ENCODE measurements around the gene OXNAD1. TPM values are rescaled to one million over a fixed set of nuclear protein-coding genes. Genes with fewer than 3 reads are reported as not detected.
A peak's percentile ranks its signal among the peaks of the same experiment; 100 is the strongest.

The OXNAD1 gene
- total RNA-seq, 1 donor from 2014 or later = 20.2 TPM

- Histone ChIP-seq H3K9me3 (replicated peaks) (peaks cover 25% of the 10 kb centered on the region), H3K4me1 (peaks cover 70% of the 10 kb centered on the region), H3K4me3 (no peak overlapping the region), H3K27me3 (ENCODE audit: low read depth) (no peaks in the 10 kb centered on the region), H3K36me3 (peaks cover 46% of the 10 kb centered on the region), H3K27ac (replicated peaks) (no peak overlapping the region)
- TF ChIP-seq CTCF (IDR thresholded peaks at IDR 0.05; ENCODE audit: borderline replicate concordance) = no peak
- intact Hi-C loops (cut with micrococcal nuclease) = no loop called here
- DNase-seq = no peak
Measured at GRCh38 chr3:16335772-16336645, 71.0 kb downstream of the OXNAD1 start.

GRCh38 chr3:16336825-16337224 lies 71.8 kb downstream of the OXNAD1 start:
- no peaks in the 10 kb centered on the region for H3K27me3 ChIP-seq (ENCODE audit: low read depth)
- peaks cover 39% of the 10 kb centered on the region for H3K36me3 ChIP-seq
- TF ChIP-seq CTCF (IDR thresholded peaks at IDR 0.05; ENCODE audit: borderline replicate concordance) = no peak
- intact Hi-C loops (cut with micrococcal nuclease) = no loop called here
- peak overlapping the region; percentile 43 for H3K27ac ChIP-seq (replicated peaks)
- H3K4me3 ChIP-seq = no peak overlapping the region
- no peak for DNase-seq
- peaks cover 18% of the 10 kb centered on the region for H3K9me3 ChIP-seq (replicated peaks)
- peaks cover 77% of the 10 kb centered on the region for H3K4me1 ChIP-seq

- peaks cover 12% of the 10 kb centered on the region for H3K9me3 ChIP-seq (replicated peaks)
- no peak overlapping the region for H3K4me3 ChIP-seq
- intact Hi-C loops (cut with micrococcal nuclease) = no loop called here
- H3K27ac ChIP-seq (replicated peaks) = peak overlapping the region; percentile 43
- no peak for DNase-seq
- peaks cover 68% of the 10 kb centered on the region for H3K4me1 ChIP-seq
- no peak for TF ChIP-seq CTCF (IDR thresholded peaks at IDR 0.05; ENCODE audit: borderline replicate concordance)
- H3K36me3 ChIP-seq = peaks cover 32% of the 10 kb centered on the region
- no peaks in the 10 kb centered on the region for H3K27me3 ChIP-seq (ENCODE audit: low read depth)
Measured at GRCh38 chr3:16337856-16338540, 73.0 kb downstream of the OXNAD1 start.

GRCh38 chr3:16338999-16339398 lies 74.0 kb downstream of the OXNAD1 start:
- H3K36me3 ChIP-seq = peaks cover 32% of the 10 kb centered on the region
- peaks cover 12% of the 10 kb centered on the region for H3K9me3 ChIP-seq (replicated peaks)
- peak overlapping the region; percentile 43 for H3K27ac ChIP-seq (replicated peaks)
- no peak for DNase-seq
- no peak for TF ChIP-seq CTCF (IDR thresholded peaks at IDR 0.05; ENCODE audit: borderline replicate concordance)
- peaks cover 64% of the 10 kb centered on the region for H3K4me1 ChIP-seq
- intact Hi-C loops (cut with micrococcal nuclease) = no loop called here
- no peaks in the 10 kb centered on the region for H3K27me3 ChIP-seq (ENCODE audit: low read depth)
- no peak overlapping the region for H3K4me3 ChIP-seq

- Histone ChIP-seq H3K9me3 (replicated peaks) (no peaks in the 10 kb centered on the region), H3K27ac (replicated peaks) (no peak overlapping the region), H3K4me1 (peaks cover 38% of the 10 kb centered on the region), H3K36me3 (peaks cover 20% of the 10 kb centered on the region), H3K4me3 (no peak overlapping the region), H3K27me3 (ENCODE audit: low read depth) (no peaks in the 10 kb centered on the region)
- TF ChIP-seq CTCF (IDR thresholded peaks at IDR 0.05; ENCODE audit: borderline replicate concordance) = no peak
- intact Hi-C loops (cut with micrococcal nuclease) = no loop called here
- no peak for DNase-seq
Measured at GRCh38 chr3:16343101-16343500, 78.1 kb downstream of the OXNAD1 start.
